HepG2 (cell line): ENCODE data around the gene PLEKHG5.

ENCODE experiments used
- ATRX ChIP-seq: sonication (generic); formaldehyde crosslinking; IDR thresholded peaks from 2 replicates; pipeline ENCODE4 v1.4.0; 2020; ENCODE audit warnings: missing genetic modification reagents, borderline replicate concordance
- CENPX ChIP-seq: sonication (generic); formaldehyde crosslinking; IDR thresholded peaks from 2 replicates; pipeline ENCODE4 v1.9.0; 2021; ENCODE audit warnings: mild to moderate bottlenecking, missing genetic modification reagents, moderate library complexity
- HDAC2 ChIP-seq: sonication (generic); formaldehyde crosslinking; IDR thresholded peaks from 2 replicates; pipeline ENCODE4 v1.4.0; 2020; ENCODE audit warnings: missing genetic modification reagents
- PHF8 ChIP-seq: sonication (generic); formaldehyde crosslinking; IDR thresholded peaks from 2 replicates; pipeline ENCODE4 v1.5.0; 2020; ENCODE audit warnings: missing genetic modification reagents
- SP2 ChIP-seq: sonication (generic); formaldehyde crosslinking; IDR thresholded peaks from 2 replicates; pipeline ENCODE4 v1.5.1; 2020; ENCODE audit warnings: mild to moderate bottlenecking, missing genetic modification reagents
- ZBTB7B ChIP-seq: sonication (generic); formaldehyde crosslinking; IDR thresholded peaks from 2 replicates; pipeline ENCODE4 v1.4.0; 2020; ENCODE audit warnings: missing genetic modification reagents
- ZC3H4 ChIP-seq: sonication (generic); formaldehyde crosslinking; IDR thresholded peaks from 2 replicates; pipeline ENCODE4 v1.4.0; 2020; ENCODE audit warnings: missing genetic modification reagents, borderline replicate concordance
- ZNF350 ChIP-seq: sonication (generic); formaldehyde crosslinking; IDR thresholded peaks from 2 replicates; pipeline ENCODE4 v1.4.0; 2020; ENCODE audit warnings: mild to moderate bottlenecking, low read depth, missing genetic modification reagents, borderline replicate concordance
- ZNF556 ChIP-seq: sonication (generic); formaldehyde crosslinking; IDR thresholded peaks from 2 replicates; pipeline ENCODE4 v1.4.0; 2020; ENCODE audit warnings: mild to moderate bottlenecking, missing genetic modification reagents, borderline replicate concordance
- TF ChIP-seq, protein P1 (sequence below): sonication (generic); formaldehyde crosslinking; IDR thresholded peaks from 2 replicates; pipeline ENCODE4 v1.4.0; 2020; ENCODE audit warnings: missing genetic modification reagents
- TF ChIP-seq, protein P2 (sequence below): IDR thresholded peaks from 2 replicates; pipeline ENCODE4 v1.6.1; 2018; ENCODE audit warnings: missing genetic modification reagents, mild to moderate bottlenecking, missing compliant biosample characterization
- TF ChIP-seq, protein P3 (sequence below): sonication (generic); formaldehyde crosslinking; IDR thresholded peaks from 2 replicates; pipeline ENCODE4 v1.8.1; 2023; ENCODE audit warnings: missing genetic modification reagents, inconsistent platforms, borderline replicate concordance

DNA sequence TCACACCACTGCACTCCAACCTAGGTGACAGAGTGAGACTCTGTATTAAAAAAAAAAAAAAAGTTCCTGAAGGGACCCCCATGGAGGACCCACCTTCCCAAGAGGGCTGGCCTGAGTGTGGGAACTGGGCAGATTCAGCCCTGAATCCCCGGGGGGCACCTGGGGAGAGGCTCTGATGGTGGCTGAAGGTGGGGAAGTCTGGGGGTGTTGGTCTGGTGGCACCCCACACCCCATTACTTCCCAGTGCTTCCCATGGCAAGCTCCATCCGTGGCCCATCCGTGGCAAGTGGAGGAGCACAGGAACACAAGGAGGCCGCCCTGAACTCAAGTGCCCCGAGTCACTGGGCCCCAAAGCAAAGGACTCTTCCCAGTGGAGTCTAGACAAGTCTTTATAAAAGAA is 24.7 kb downstream of the PLEKHG5 start:
- TF ChIP-seq CENPX (CRISPR knock-in tag), result no peak
- no peak for TF ChIP-seq PHF8 (CRISPR knock-in tag)
- TF ChIP-seq ZBTB7B (CRISPR knock-in tag), result no peak
- TF ChIP-seq ATRX (CRISPR knock-in tag), result no peak
- no peak for TF ChIP-seq HDAC2
- no peak for TF ChIP-seq SP2
- TF ChIP-seq, protein P1, sequence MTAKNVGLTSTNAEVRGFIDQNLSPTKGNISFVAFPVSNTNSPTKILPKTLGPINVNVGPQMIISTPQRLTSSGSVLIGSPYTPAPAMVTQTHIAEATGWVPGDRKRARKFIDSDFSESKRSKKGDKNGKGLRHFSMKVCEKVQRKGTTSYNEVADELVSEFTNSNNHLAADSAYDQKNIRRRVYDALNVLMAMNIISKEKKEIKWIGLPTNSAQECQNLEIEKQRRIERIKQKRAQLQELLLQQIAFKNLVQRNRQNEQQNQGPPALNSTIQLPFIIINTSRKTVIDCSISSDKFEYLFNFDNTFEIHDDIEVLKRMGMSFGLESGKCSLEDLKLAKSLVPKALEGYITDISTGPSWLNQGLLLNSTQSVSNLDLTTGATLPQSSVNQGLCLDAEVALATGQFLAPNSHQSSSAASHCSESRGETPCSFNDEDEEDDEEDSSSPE, result no peak
- TF ChIP-seq ZNF556 (CRISPR knock-in tag), result no peak
- TF ChIP-seq, protein P2, sequence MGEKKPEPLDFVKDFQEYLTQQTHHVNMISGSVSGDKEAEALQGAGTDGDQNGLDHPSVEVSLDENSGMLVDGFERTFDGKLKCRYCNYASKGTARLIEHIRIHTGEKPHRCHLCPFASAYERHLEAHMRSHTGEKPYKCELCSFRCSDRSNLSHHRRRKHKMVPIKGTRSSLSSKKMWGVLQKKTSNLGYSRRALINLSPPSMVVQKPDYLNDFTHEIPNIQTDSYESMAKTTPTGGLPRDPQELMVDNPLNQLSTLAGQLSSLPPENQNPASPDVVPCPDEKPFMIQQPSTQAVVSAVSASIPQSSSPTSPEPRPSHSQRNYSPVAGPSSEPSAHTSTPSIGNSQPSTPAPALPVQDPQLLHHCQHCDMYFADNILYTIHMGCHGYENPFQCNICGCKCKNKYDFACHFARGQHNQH, result no peak
- TF ChIP-seq, protein P3, sequence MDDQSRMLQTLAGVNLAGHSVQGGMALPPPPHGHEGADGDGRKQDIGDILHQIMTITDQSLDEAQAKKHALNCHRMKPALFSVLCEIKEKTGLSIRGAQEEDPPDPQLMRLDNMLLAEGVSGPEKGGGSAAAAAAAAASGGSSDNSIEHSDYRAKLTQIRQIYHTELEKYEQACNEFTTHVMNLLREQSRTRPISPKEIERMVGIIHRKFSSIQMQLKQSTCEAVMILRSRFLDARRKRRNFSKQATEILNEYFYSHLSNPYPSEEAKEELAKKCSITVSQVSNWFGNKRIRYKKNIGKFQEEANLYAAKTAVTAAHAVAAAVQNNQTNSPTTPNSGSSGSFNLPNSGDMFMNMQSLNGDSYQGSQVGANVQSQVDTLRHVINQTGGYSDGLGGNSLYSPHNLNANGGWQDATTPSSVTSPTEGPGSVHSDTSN (CRISPR knock-in tag), result no peak
- TF ChIP-seq ZC3H4 (CRISPR knock-in tag), result no peak
- no peak for TF ChIP-seq ZNF350 (CRISPR knock-in tag)
